Astrocyte (in vitro differentiated cells and primary cell): ENCODE data around the gene SEMA3G.

ENCODE experiments used
- CTCF ChIP-seq: IDR thresholded peaks from 2 replicates; pipeline ENCODE4 v1.5.1; 2011; ENCODE audit warnings: low read depth, mild to moderate bottlenecking, inconsistent platforms, low read length, moderate library complexity; ENCODE audit not compliant: insufficient read depth
- EZH2 ChIP-seq: IDR thresholded peaks from 2 replicates; pipeline ENCODE4 v1.6.1; 2012; ENCODE audit warnings: mild to moderate bottlenecking, low read length, inconsistent platforms; ENCODE audit not compliant: insufficient read depth

DNA sequence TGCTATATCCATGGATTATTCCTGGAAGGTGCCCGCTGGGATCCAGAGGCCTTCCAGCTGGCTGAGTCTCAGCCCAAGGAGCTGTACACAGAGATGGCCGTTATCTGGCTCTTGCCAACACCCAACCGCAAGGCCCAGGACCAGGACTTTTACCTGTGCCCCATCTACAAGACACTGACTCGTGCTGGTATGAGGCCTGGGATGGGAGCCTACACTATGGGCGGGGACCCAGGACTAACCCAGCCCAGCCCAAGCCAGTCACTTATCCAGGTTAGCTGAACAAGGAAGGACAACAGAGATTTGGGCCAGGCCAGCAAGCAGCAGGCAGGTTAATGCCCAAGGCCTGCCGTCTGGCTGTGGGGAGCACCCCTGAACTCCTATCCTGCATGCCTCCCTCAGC is 45.3 kb downstream of the SEMA3G start:
- TF ChIP-seq CTCF = no peak
- no peak for TF ChIP-seq EZH2
